Measurements from ENCODE around the gene PDE1C.

DNA sequence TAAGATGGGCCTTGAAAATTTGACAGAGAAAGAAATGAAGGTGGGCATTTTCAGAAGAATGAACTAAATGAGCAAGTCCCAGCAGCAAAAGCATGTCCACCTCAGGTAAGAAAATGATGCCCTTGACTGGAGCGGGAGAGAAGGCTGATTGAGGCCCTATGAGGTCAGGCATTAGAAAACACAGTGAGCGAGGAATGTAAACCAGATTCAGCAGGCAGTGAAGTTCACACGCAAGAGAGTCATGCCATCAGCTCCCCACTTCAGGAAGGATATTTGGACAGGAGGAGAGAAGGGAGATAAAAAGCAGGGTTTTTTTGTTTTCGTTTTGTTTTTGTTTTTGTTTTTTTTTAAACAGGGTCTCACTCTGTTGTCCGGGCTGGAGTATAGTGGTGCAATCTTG is 216.8 kb downstream of the PDE1C start:
- no peak for TF ChIP-seq CTCF (IDR thresholded peaks at IDR 0.05)
- TF ChIP-seq POLR2A (IDR thresholded peaks at IDR 0.05), result no peak
